SJCRH30 (cell line): ENCODE results near the gene OSGIN1. TPM values are rescaled to one million over a fixed set of nuclear protein-coding genes. Genes with fewer than 3 reads are reported as not detected.
"Not testable (repeated sequence)": the region's sequence is repeated elsewhere in the genome, so short reads cannot be mapped to it uniquely, and the experiment has no call there.

ENCODE experiments used
- DNase-seq, 2 experiments: peaks; one replicate each; pipeline ENCODE4 v3.0.0-alpha.2; 2015 to 2020
- H3K27ac ChIP-seq: fragments of 250-450 bp; sonication (Bioruptor Pico); 2 replicates; pipeline ENCODE4 v1.5.1; 2020; ENCODE audit warnings: mild to moderate bottlenecking, moderate library complexity
- H3K27me3 ChIP-seq: fragments of 250-450 bp; sonication (Bioruptor Pico); 2 replicates; pipeline ENCODE4 v1.5.1; 2020; ENCODE audit warnings: mild to moderate bottlenecking, moderate library complexity
- H3K36me3 ChIP-seq: fragments of 250-450 bp; sonication (Bioruptor Pico); 2 replicates; pipeline ENCODE4 v1.5.1; 2020; ENCODE audit warnings: mild to moderate bottlenecking, moderate library complexity
- H3K4me1 ChIP-seq: fragments of 250-450 bp; sonication (Bioruptor Pico); 2 replicates; pipeline ENCODE4 v1.5.1; 2020; ENCODE audit warnings: mild to moderate bottlenecking, moderate library complexity
- H3K4me3 ChIP-seq: fragments of 250-450 bp; sonication (Bioruptor Pico); 2 replicates; pipeline ENCODE4 v1.5.1; 2020; ENCODE audit warnings: mild to moderate bottlenecking, moderate library complexity
- H3K9me3 ChIP-seq: fragments of 250-450 bp; sonication (Bioruptor Pico); replicated peaks from 2 replicates; pipeline ENCODE4 v1.5.1; 2020; ENCODE audit warnings: mild to moderate bottlenecking, moderate library complexity
- total RNA-seq: library from RNA; depleted of rRNA; stranded (reverse); fragments of >200 nt; shearing (Covaris generic); gene quantifications from 2 replicates; pipeline ENCODE4 v1.2.3, GENCODE V29; 2014

OSGIN1 gene
- total RNA-seq, 1 experiment from 2014 or later = 1.7 TPM

- peak in 1 of 2 experiments; percentile 25 for DNase-seq
- H3K9me3 ChIP-seq = no peaks in the 10 kb centered on the region
- H3K27ac ChIP-seq = peak overlapping the region; percentile 38
- peaks cover 23% of the 10 kb centered on the region for H3K4me1 ChIP-seq
- peak overlapping the region; percentile 33 for H3K4me3 ChIP-seq
- H3K36me3 ChIP-seq = no peaks in the 10 kb centered on the region
- H3K27me3 ChIP-seq = no peaks in the 10 kb centered on the region
Measured at GRCh38 chr16:83933885-83934683, 19.0 kb upstream of the OSGIN1 start.

DNA sequence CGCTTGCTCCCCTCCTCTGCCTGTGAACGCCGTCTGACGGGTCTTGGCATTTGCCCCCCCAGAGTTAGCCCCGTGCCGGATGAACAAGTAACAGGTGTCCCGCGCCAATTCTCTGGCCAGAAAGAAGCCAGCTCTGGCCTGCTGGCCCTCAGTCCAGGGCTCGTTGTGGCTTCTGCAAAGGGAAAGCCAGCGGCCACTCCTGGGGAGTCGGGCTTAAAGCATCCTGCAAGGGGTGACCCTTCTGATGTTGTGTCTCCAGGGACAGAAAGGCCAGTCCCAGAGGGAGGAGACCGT lies 18.4 kb upstream of the OSGIN1 start:
- no peaks in the 10 kb centered on the region for H3K36me3 ChIP-seq
- H3K4me3 ChIP-seq = peak overlapping the region; percentile 33
- peak overlapping the region; percentile 38 for H3K27ac ChIP-seq
- no peaks in the 10 kb centered on the region for H3K9me3 ChIP-seq
- peaks cover 23% of the 10 kb centered on the region for H3K4me1 ChIP-seq
- no peaks in the 10 kb centered on the region for H3K27me3 ChIP-seq
- DNase-seq = peak; percentile 40 to 50

- H3K27ac ChIP-seq = no peak overlapping the region
Measured at GRCh38 chr16:83935005-83935857, 17.8 kb upstream of the OSGIN1 start.

DNA sequence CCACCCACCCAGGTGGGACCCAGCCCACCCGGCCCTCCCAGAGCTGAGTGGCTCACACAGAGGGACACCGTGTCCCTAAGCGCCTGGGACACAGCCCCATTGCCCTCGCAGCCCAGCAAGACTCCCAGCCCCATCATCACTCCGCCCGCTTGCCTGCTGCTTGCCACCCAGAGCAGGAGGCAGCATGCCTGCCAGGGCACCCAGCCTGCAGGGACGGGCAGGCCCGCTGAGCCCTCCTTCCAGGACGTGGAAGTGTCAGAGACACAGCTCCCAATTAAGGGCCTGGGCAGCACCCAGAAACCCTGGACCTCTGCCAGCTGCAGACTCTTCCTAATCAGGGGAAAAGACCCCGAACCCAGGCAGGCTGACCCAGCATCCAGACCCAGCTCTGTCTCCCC lies 17.2 kb upstream of the OSGIN1 start:
- Histone ChIP-seq H3K36me3 (no peaks in the 10 kb centered on the region), H3K4me3 (no peak overlapping the region), H3K27me3 (no peaks in the 10 kb centered on the region), H3K27ac (no peak overlapping the region), H3K9me3 (no peaks in the 10 kb centered on the region), H3K4me1 (peaks cover 23% of the 10 kb centered on the region)
- DNase-seq = no peak

More at GRCh38 chr16:83935005-83935857, 17.8 kb upstream of the OSGIN1 start:
- H3K9me3 ChIP-seq = no peaks in the 10 kb centered on the region
- H3K36me3 ChIP-seq = no peaks in the 10 kb centered on the region
- no peak for DNase-seq
- no peaks in the 10 kb centered on the region for H3K27me3 ChIP-seq
- H3K4me1 ChIP-seq = peaks cover 23% of the 10 kb centered on the region
- no peak overlapping the region for H3K4me3 ChIP-seq

- DNase-seq = no peak
- Histone ChIP-seq H3K4me1 (peaks cover 23% of the 10 kb centered on the region), H3K36me3 (no peaks in the 10 kb centered on the region), H3K27ac (no peak overlapping the region), H3K27me3 (no peaks in the 10 kb centered on the region), H3K4me3 (no peak overlapping the region), H3K9me3 (no peaks in the 10 kb centered on the region)
Measured at GRCh38 chr16:83936581-83937165, 16.4 kb upstream of the OSGIN1 start.

GRCh38 chr16:83937267-83937666 lies 15.8 kb upstream of the OSGIN1 start:
- Histone ChIP-seq H3K9me3 (no peaks in the 10 kb centered on the region), H3K36me3 (no peaks in the 10 kb centered on the region), H3K27ac (no peak overlapping the region), H3K4me1 (peaks cover 23% of the 10 kb centered on the region), H3K27me3 (no peaks in the 10 kb centered on the region), H3K4me3 (no peak overlapping the region)
- no peak for DNase-seq

DNA sequence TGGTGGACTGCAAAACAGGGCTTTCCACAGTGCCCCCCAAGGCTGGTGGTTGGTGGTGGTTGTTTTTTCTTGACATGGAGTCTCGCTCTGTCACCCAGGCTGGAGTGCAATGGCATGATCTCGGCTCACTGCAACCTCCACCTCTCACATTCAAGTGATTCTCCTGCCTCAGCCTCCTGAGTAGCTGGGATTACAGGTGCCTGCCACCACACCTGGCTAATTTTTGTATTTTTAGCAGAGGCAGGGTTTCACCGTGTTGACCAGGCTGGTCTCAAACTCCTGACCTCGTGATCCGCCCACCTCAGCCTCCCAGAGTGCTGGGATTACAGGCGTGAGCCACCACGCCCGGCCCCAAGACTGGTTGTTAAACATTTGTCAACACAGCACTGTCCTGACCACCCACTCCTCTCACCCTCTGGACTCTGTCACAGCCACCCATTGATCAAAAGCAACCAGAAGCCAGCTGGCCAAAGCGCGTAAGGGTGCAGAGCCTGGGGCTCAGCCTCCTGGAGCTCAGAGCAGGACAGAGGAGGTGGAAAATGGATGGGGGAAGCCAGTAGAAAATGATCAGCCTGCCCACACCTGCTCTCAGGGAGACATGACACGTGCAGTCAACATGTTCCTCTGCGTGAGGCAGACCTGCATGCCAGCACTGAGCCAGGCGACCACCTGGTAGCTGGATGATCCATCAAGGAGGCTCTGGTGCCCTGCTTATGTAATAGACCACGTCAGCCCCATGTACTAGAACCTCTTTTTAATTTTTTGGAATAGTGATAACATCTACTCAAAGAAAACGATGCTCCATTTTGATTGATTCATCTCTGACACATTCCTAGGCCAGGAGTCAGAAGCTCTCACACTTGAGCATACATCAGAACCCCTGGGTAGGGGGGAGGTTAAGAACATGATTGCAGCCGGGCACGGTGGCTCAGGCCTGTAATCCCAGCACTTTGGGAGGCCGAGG lies 14.8 kb upstream of the OSGIN1 start:
- no peak for DNase-seq
- no peaks in the 10 kb centered on the region for H3K36me3 ChIP-seq

DNA sequence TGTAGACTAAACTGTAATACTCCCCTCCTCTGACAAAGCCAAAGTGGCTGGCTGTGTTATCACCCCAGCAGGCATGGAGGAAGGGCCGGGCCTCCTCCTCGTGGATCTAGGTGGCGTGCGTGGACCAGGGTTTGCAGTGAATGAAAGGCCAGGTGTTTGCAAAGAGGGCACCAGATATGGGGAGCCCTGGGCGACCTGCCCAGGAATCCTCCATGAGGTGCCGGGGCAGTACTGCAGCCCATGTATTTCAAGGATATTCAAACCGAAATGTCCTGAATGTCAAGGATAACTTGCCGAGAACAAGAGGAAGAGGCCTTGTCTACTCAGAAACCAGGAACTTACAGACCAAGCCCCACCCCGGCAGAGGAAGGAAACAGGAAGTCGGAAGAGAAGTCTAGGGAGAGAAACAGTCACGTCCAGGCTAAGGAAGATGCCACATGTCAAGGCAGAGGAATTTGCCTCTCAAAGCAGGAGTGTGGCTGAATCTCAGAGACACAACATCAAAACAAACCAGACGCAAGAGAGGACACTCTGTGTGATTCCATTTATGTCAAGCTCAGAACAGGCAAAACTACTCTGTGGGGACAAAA lies 13.7 kb upstream of the OSGIN1 start:
- no peak overlapping the region for H3K27ac ChIP-seq
- DNase-seq = no peak
- H3K4me1 ChIP-seq = peaks cover 7% of the 10 kb centered on the region; the same call in 1 of the 2 replicates
- H3K9me3 ChIP-seq = no peaks in the 10 kb centered on the region
- no peaks in the 10 kb centered on the region for H3K36me3 ChIP-seq
- no peaks in the 10 kb centered on the region for H3K27me3 ChIP-seq
- no peak overlapping the region for H3K4me3 ChIP-seq

More for the DNA sequence above, 14.8 kb upstream of the OSGIN1 start:
- no peak overlapping the region for H3K4me3 ChIP-seq
- peaks cover 17% of the 10 kb centered on the region for H3K4me1 ChIP-seq
- H3K9me3 ChIP-seq = no peaks in the 10 kb centered on the region
- no peaks in the 10 kb centered on the region for H3K27me3 ChIP-seq
- no peak overlapping the region for H3K27ac ChIP-seq

GRCh38 chr16:83940119-83940518 lies 12.9 kb upstream of the OSGIN1 start:
- no peak overlapping the region for H3K27ac ChIP-seq
- H3K9me3 ChIP-seq = no peaks in the 10 kb centered on the region
- no peaks in the 10 kb centered on the region for H3K4me1 ChIP-seq
- H3K36me3 ChIP-seq = no peaks in the 10 kb centered on the region
- H3K27me3 ChIP-seq = no peaks in the 10 kb centered on the region
- no peak for DNase-seq
- H3K4me3 ChIP-seq = no peak overlapping the region

DNA sequence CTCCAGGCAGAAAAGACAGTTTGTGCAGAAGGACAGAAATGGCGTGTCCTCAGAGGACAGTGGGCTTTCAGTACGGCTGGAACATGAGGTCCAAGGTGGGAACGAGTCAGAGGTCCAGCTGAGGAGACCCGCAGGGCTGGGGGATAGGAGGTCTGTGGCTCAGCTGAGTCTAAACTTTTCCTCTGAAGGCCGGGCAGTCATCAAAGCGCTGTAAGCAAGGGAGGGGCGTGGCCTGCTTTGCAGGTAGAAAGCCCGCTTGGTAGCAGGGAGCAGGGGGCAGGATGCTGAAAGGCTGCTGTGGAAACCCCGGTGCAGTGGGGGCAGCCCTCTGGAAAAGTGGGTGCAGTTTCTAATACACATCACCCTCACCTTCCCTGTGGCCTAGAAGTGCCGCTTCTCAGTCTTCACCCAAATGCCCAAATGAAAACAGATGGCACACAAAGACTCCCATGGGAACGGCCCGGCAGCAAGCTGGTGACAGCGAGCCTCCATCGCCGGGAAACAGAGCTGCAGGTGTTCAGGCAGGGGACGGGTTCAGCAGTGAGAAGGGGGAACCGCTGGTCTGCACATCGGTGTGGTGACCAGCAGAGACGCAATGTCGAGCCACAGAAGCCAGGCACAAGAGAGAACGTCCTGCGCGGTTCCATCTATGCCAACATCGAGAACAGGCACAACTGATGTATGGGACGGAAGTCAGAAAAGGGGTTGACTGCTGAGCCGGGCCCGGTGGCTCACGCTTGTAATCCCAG lies 12.2 kb upstream of the OSGIN1 start:
- no peaks in the 10 kb centered on the region for H3K4me1 ChIP-seq
- no peaks in the 10 kb centered on the region for H3K9me3 ChIP-seq
- no peak overlapping the region for H3K27ac ChIP-seq
- no peaks in the 10 kb centered on the region for H3K36me3 ChIP-seq
- no peaks in the 10 kb centered on the region for H3K27me3 ChIP-seq
- H3K4me3 ChIP-seq = no peak overlapping the region
- no peak for DNase-seq

GRCh38 chr16:83941546-83941945 lies 11.5 kb upstream of the OSGIN1 start:
- not testable (repeated sequence) for H3K4me3 ChIP-seq, H3K9me3 ChIP-seq, H3K27me3 ChIP-seq, H3K27ac ChIP-seq, H3K36me3 ChIP-seq, H3K4me1 ChIP-seq, DNase-seq

GRCh38 chr16:83942074-83942473 lies 11.0 kb upstream of the OSGIN1 start:
- Histone ChIP-seq H3K9me3 (no peaks in the 10 kb centered on the region), H3K27me3 (no peaks in the 10 kb centered on the region), H3K4me3 (no peak overlapping the region), H3K27ac (no peak overlapping the region), H3K4me1 (no peaks in the 10 kb centered on the region), H3K36me3 (no peaks in the 10 kb centered on the region)
- DNase-seq = no peak

GRCh38 chr16:83942815-83943515 lies 10.1 kb upstream of the OSGIN1 start:
- H3K4me3 ChIP-seq = no peak overlapping the region
- H3K27me3 ChIP-seq = no peaks in the 10 kb centered on the region
- no peak overlapping the region for H3K27ac ChIP-seq
- H3K9me3 ChIP-seq = no peaks in the 10 kb centered on the region
- no peaks in the 10 kb centered on the region for H3K4me1 ChIP-seq
- no peaks in the 10 kb centered on the region for H3K36me3 ChIP-seq
- no peak for DNase-seq
